ENCODE results near the gene HOXC6.

HOXC6 gene

DNA sequence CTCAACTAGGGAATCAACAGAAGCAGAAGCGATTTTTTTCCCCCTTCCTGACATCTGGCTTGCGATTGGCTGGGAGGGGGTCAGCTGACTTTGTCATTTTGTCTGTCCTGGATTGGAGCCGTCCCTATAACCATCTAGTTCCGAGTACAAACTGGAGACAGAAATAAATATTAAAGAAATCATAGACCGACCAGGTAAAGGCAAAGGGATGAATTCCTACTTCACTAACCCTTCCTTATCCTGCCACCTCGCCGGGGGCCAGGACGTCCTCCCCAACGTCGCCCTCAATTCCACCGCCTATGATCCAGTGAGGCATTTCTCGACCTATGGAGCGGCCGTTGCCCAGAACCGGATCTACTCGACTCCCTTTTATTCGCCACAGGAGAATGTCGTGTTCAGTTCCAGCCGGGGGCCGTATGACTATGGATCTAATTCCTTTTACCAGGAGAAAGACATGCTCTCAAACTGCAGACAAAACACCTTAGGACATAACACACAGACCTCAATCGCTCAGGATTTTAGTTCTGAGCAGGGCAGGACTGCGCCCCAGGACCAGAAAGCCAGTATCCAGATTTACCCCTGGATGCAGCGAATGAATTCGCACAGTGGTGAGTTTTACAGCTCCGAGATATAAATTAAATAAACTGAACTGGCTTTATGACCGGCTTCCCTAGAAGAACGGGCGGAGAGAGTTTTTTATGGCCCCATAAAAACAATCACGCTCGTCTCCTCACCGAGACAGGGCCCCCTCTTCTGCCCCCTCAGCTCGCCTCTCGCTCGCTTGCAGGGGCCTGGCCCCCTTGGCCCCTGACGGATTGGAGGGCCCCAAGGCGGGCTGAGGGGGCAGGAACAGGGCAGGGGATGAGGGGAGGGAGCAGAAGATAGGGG is at the start of gene HOXC6:
TSS of gene HOXC6 (plus strand) at position 127 of the 888 bp plus-strand sequence. CDS start at position 209, 82 bp downstream.
- in situ Hi-C loops (cut with HindIII; ENCODE audit: low sequenced_read_pairs) = no loop called here
- no peak for DNase-seq (ENCODE audit: low read depth)
- no peak within 1 kb of the TSS for H3K4me3 ChIP-seq (ENCODE audit: low read depth, low read length)
- TF ChIP-seq, protein P1, sequence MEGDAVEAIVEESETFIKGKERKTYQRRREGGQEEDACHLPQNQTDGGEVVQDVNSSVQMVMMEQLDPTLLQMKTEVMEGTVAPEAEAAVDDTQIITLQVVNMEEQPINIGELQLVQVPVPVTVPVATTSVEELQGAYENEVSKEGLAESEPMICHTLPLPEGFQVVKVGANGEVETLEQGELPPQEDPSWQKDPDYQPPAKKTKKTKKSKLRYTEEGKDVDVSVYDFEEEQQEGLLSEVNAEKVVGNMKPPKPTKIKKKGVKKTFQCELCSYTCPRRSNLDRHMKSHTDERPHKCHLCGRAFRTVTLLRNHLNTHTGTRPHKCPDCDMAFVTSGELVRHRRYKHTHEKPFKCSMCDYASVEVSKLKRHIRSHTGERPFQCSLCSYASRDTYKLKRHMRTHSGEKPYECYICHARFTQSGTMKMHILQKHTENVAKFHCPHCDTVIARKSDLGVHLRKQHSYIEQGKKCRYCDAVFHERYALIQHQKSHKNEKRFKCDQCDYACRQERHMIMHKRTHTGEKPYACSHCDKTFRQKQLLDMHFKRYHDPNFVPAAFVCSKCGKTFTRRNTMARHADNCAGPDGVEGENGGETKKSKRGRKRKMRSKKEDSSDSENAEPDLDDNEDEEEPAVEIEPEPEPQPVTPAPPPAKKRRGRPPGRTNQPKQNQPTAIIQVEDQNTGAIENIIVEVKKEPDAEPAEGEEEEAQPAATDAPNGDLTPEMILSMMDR (IDR thresholded peaks at IDR 0.05; ENCODE audit: low read depth, low read length, missing control alignments) = no peak

DNA sequence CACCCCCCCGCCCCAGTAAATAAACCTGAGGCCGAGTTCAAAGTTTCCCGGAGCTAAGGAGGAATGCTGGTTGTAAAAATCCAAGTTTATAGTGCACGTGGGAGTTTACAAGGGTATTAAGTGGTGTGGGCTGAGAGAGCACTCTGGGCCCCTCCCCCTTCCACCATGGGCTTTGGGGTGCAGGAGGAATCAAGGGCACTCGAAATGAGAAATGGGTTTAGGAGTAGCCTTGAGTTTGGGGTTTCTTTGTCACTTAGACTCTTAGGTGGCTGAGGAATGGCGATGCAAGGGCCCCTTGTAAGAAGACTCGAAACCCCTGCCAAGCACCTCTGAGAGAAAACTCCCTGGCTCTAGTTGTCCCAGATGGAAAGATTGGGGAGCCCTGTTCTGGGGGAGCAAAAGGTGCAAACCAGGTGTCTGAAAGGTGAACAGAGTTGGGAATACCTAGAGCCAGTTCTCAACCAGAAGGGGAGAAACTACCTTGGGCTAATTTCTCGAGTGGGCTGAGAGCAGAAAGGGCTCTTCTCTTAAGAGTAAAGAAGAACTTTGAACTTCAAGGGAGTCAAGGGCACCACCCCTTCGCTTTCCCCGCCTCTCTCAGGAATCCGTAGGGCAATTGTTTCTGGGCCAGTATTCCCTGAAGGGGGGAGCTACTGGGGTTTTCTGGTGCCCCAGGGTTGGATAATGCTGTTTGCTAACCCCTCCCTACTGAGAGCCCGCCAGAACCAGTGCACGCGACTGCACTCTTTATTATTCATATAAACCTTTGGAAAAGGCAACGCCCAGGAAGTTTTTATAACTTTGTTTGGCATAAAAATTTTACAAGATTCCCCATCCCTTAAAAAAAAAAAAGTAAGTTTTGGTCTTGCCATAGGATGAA is 49.5 kb upstream of the HOXC6 start:
- no peak for DNase-seq (ENCODE audit: low read depth)
- TF ChIP-seq, protein P1 (IDR thresholded peaks at IDR 0.05; ENCODE audit: low read depth, low read length, missing control alignments) = no peak
- no peak overlapping the region for H3K4me3 ChIP-seq (ENCODE audit: low read depth, low read length)
- in situ Hi-C loops (cut with HindIII; ENCODE audit: low sequenced_read_pairs) = no loop called here

DNA sequence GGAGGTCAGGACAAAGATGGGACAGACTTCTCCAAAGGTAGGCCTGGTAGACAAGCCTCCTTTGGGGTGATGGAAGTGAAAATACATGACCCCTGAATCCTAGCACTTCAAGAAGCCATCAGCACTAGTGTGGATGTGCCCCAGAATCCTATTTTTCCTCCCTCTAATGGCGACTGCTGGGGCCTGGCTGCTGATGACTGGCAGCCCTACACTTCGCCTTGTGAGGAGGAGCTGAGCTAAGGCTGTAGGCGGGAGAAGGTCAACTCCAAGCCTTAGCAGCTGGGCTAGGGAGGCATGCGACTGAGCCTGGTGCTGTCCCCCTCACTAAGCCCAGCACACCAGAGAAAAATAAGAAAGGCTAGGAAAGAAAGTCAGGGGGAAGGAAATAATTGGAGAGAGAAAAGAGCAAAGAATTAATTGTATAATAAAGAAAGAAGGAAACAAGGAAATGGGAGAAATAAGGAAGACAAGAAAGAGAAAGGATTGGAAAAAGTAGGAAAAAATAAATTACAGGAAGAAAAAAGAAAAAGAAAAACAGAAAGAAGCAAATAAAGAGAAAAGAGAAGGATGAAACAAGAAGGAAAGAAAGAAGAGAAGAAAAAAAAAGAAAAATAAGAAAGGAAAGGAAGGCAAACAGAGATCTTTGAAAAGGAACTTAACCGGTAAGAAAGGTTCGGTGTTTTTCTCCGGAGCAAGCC is 48.0 kb upstream of the HOXC6 start:
- no peak overlapping the region for H3K4me3 ChIP-seq (ENCODE audit: low read depth, low read length)
- no peak for DNase-seq (ENCODE audit: low read depth)
- in situ Hi-C loops (cut with HindIII; ENCODE audit: low sequenced_read_pairs) = no loop called here
- TF ChIP-seq, protein P1 (IDR thresholded peaks at IDR 0.05; ENCODE audit: low read depth, low read length, missing control alignments) = no peak

DNA sequence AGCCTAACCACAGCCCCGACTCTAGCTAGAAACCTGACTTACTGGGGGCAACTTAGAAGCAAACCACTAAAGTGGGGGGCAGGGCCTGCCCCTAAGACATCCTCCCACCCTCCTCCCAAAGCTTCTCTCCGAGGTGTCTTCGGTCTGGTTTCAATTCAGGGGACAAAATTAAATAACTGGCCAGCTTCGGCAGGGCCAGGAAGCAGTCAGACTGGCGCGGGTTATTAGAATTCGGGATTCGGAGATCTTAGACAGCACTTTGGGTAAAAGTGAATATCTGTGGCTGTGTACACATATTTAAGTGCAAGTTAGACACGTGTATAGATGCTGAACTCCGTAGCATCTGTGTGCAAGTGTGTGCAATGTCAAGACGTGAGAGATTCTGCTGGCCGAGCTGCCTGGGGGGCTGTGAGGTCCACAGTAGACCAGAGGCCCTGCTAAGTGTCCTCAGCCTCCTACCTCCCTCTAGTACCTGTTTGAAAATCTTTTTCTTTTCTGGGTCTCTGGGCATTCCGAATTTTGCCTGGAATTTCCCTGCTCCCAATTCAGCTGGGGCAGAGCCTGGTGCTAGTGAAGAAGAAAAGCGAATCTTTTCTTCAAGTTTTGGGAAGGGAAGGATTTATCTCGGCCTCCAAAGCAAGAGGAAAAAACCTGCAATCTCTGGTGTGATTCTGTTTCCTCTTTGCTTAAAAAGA is 47.3 kb upstream of the HOXC6 start:
- no peak for DNase-seq (ENCODE audit: low read depth)
- TF ChIP-seq, protein P1 (IDR thresholded peaks at IDR 0.05; ENCODE audit: low read depth, low read length, missing control alignments) = no peak
- in situ Hi-C loops (cut with HindIII; ENCODE audit: low sequenced_read_pairs) = no loop called here
- H3K4me3 ChIP-seq (ENCODE audit: low read depth, low read length) = no peak overlapping the region

DNA sequence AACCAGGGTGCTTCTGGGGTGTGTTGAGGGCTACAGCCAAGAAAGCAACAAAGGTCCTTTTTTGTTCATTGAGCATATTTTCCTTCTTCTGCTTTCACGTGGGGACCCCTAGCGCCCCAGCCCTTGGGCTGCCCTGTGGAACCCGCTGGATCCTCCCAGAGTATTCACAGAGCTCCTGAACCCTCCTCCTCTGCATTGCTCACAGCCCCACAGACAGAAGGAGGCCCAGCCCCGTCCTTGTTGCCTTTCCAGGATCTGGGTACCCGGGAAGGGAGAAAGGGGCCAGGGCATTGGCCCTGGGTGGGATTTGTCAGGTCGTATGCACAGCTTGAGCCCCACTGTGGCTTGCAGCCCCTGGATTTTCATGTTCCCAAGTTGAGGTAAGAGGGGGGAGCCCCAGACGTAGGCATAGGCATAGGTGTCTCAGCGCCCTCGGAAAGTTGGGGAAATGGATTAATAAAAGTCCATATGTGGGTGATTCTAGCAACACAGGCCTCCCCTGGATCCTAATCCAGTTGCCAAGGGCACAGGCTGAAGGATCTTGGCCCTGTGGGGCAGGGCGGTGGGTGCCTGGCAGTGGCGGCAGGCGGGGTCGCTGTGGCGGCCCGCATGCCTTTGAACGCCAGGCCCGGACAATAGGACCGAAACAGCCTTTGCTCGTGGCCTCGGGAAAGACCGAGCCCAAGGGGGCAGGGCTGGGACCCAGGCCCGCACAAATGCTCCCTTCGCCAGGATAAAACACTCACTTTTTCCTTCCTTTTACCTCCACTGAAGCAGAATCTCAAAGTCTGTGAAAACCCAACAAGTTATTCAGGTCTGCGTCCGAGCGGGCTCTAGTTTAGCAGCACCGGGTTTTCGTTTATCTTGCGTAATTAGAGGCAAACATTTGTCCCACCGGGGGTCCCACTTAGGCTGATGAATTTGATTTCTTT is 46.3 kb upstream of the HOXC6 start:
- DNase-seq (ENCODE audit: low read depth) = no peak
- H3K4me3 ChIP-seq (ENCODE audit: low read depth, low read length) = no peak overlapping the region
- in situ Hi-C loops (cut with HindIII; ENCODE audit: low sequenced_read_pairs) = no loop called here
- TF ChIP-seq, protein P1 (IDR thresholded peaks at IDR 0.05; ENCODE audit: low read depth, low read length, missing control alignments) = no peak

Measured in astrocyte of the cerebellum (primary cell).